ENCODE results near the gene CFAP141. TPM values are rescaled to one million over a fixed set of nuclear protein-coding genes. Genes with fewer than 3 reads are reported as not detected.

Gene CFAP141
- total and polyA plus RNA-seq, 2 of the 13 experiments (the other 11 are each of a cell fraction or from before 2014, with no cell fraction given) = not detected

GRCh38 chr1:154220071-154220969, 14.2 kb upstream of the CFAP141 start, which contains the start of gene UBAP2L (continued):
- TF ChIP-seq MAZ (IDR thresholded peaks at IDR 0.05; ENCODE audit: borderline replicate concordance, low read depth, low read length) = no peak; the same call in none of the 2 replicates
- peak; percentile 73 for TF ChIP-seq MAZ (CRISPR knock-in tag; IDR thresholded peaks at IDR 0.05; ENCODE audit: low read depth)
- TF ChIP-seq ISX (CRISPR knock-in tag; conservative IDR thresholded peaks at IDR 0.05) = 0 out of 2 replicates have a peak, but pooled peaks have one; percentile 35
- peak; percentile 93 for TF ChIP-seq RBFOX2 (IDR thresholded peaks at IDR 0.05; ENCODE audit: low read depth, low read length)
- TF ChIP-seq ZFAT (CRISPR knock-in tag; conservative IDR thresholded peaks at IDR 0.05) = no peak
- peak; percentile 73 for TF ChIP-seq NFYB (CRISPR knock-in tag; IDR thresholded peaks at IDR 0.05)
- TF ChIP-seq ZBTB20 (CRISPR knock-in tag; IDR thresholded peaks at IDR 0.05; ENCODE audit: borderline replicate concordance, low read depth) = peak; percentile 93; the same call in 1 of the 2 replicates
- no peak for TF ChIP-seq NCOA1 (CRISPR knock-in tag; IDR thresholded peaks at IDR 0.05)
- TF ChIP-seq NR2F2 (IDR thresholded peaks at IDR 0.05; ENCODE audit: borderline replicate concordance, low read depth) = no peak; the same call in 1 of the 2 replicates
- TF ChIP-seq ZNF747 (CRISPR knock-in tag; IDR thresholded peaks at IDR 0.05; ENCODE audit: borderline replicate concordance) = peak; percentile 90; the same call in 1 of the 2 replicates
- no peak for TF ChIP-seq ZBTB49 (CRISPR knock-in tag; IDR thresholded peaks at IDR 0.05; ENCODE audit: borderline replicate concordance)
- peak; percentile 91 for TF ChIP-seq ZNF225 (CRISPR knock-in tag; IDR thresholded peaks at IDR 0.05)
- TF ChIP-seq SRSF1 (optimal IDR thresholded peaks at IDR 0.05; ENCODE audit: low read depth, low read length) = peak; percentile 86
- TF ChIP-seq ZNF501 (CRISPR knock-in tag; IDR thresholded peaks at IDR 0.05) = peak; percentile 77
- TF ChIP-seq ZNF720 (CRISPR knock-in tag; IDR thresholded peaks at IDR 0.05) = no peak
- TF ChIP-seq, protein P1, sequence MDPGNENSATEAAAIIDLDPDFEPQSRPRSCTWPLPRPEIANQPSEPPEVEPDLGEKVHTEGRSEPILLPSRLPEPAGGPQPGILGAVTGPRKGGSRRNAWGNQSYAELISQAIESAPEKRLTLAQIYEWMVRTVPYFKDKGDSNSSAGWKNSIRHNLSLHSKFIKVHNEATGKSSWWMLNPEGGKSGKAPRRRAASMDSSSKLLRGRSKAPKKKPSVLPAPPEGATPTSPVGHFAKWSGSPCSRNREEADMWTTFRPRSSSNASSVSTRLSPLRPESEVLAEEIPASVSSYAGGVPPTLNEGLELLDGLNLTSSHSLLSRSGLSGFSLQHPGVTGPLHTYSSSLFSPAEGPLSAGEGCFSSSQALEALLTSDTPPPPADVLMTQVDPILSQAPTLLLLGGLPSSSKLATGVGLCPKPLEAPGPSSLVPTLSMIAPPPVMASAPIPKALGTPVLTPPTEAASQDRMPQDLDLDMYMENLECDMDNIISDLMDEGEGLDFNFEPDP (CRISPR knock-in tag; conservative IDR thresholded peaks at IDR 0.05) = no peak
- TF ChIP-seq, protein P2, sequence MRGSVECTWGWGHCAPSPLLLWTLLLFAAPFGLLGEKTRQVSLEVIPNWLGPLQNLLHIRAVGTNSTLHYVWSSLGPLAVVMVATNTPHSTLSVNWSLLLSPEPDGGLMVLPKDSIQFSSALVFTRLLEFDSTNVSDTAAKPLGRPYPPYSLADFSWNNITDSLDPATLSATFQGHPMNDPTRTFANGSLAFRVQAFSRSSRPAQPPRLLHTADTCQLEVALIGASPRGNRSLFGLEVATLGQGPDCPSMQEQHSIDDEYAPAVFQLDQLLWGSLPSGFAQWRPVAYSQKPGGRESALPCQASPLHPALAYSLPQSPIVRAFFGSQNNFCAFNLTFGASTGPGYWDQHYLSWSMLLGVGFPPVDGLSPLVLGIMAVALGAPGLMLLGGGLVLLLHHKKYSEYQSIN (CRISPR knock-in tag; IDR thresholded peaks at IDR 0.05; ENCODE audit: borderline replicate concordance) = no peak
- TF ChIP-seq HHEX (CRISPR knock-in tag; IDR thresholded peaks at IDR 0.05) = no peak
- TF ChIP-seq ZNF232 (CRISPR knock-in tag; IDR thresholded peaks at IDR 0.05; ENCODE audit: borderline replicate concordance) = peak; percentile 98
- no peak for TF ChIP-seq PRPF4 (IDR thresholded peaks at IDR 0.05; ENCODE audit: low read depth, low read length, poor library complexity, severe bottlenecking)
- peak; percentile 86; the same call in 1 of the 2 replicates for TF ChIP-seq ZNF557 (CRISPR knock-in tag; IDR thresholded peaks at IDR 0.05)
- peak; percentile 94 for TF ChIP-seq SALL1 (CRISPR knock-in tag; IDR thresholded peaks at IDR 0.05)
- no peak for TF ChIP-seq SMYD3 (CRISPR knock-in tag; IDR thresholded peaks at IDR 0.05)

Measured in HepG2 (cell line).